Left lobe of liver (tissue), 2 donors: ENCODE results near the gene STAT5A. TPM values are rescaled to one million over a fixed set of nuclear protein-coding genes. Genes with fewer than 3 reads are reported as not detected.
"Not testable (repeated sequence)": the region's sequence is repeated elsewhere in the genome, so short reads cannot be mapped to it uniquely, and the experiment has no call there.

ENCODE experiments used
- ATAC-seq: fragments of 200-7000 bp; cut with Tn5 transposase; one replicate; pipeline ENCODE4 v1.9.1; 2020; ENCODE audit warnings: mild to moderate bottlenecking, moderate library complexity
- DNase-seq: peaks from one replicate; pipeline ENCODE4 v3.0.0-alpha.2; 2020; ENCODE audit warnings: low spot score
- total RNA-seq: library from RNA; stranded (reverse); gene quantifications from one replicate; pipeline ENCODE4 v1.2.1, GENCODE V29; 2021
- donor health status: DM: no; HTN: no; CAD: no; lungs with moderate emphysema.
- donor health status: DM: no; HTN: yes; CAD: no.

Gene STAT5A
- total RNA-seq, 1 donor from 2014 or later = 10.2 TPM

DNA sequence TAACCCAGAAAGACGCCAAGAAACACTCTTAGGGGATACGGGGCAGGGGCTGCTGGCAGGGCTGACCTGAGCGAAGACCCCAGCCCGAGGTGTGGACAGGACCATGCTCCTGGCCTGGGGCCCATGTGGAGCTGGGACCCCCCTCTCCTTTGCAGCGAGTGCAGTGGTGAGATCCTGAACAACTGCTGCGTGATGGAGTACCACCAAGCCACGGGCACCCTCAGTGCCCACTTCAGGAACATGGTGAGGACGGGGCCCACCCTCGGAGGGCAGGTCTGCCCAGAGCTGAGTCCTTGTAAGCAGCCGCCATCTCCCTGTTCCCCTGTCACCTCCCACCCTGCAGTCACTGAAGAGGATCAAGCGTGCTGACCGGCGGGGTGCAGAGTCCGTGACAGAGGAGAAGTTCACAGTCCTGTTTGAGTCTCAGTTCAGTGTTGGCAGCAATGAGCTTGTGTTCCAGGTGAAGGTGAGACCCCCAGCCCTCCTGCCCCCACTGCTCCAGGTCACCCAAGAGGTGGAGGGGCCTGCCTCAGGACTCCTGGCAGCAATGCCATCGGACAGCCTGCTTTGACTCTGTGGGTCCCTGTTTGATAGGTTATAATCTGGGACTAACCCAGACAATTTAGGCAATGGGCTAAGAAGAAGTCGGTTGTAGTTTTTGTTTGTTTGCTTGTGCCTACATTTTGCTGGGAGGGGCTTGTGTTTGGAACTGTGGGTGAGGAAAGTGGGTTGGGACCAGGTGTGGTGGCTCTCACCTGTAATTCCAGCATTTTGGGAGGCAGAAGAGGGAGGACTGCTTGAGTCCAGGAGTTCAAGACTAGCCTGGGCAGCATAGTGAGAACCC is 16.1 kb downstream of the STAT5A start:
- DNase-seq = no peak
- no peak for ATAC-seq

DNA sequence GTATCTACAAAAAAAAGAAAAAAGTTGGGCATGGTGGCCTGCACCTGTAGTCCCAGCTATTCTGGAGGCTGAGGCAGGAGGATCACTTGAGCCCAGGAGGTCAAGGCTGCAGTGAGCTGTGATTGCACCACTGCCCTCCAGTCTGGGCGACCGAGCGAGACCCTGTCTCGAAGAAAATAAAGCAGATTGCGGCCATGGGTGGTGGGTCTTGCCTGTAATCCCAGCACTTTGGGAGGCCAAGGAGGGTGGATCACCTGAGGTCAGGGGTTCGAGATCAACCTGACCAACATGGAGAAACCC is 16.7 kb downstream of the STAT5A start:
- ATAC-seq, DNase-seq: not testable (repeated sequence)

DNA sequence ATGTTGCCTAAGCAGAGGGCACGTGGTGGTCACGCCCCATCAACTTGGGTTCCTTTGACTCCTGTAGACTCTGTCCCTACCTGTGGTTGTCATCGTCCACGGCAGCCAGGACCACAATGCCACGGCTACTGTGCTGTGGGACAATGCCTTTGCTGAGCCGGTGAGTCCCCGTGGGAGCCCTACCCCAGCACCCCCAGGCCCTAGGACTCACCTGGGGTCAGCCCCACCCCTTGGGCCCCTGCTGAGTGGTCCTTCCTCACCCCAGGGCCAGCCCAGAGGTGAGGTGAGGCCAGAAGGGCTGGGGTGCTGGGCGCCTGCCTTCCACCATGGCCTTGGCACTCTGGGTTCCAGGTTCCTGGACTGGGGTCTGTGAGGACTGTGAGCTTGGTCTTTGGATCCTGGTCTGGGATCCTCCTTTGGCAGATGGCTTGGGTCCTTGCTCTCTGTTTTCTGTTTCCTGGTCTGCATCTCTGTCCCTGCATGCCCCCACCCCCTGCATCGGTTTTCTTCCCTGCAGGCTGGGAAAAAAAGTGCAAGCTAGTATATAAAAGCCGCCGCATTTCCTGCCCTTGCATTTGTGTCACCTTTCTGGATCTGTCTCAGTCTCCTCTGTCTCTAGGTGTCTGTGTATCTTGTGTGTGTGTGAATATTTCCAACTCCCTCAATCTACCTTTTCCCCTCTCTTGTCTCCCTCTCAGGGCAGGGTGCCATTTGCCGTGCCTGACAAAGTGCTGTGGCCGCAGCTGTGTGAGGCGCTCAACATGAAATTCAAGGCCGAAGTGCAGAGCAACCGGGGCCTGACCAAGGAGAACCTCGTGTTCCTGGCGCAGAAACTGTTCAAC is 17.5 kb downstream of the STAT5A start:
- ATAC-seq = peak; percentile 30
- DNase-seq = no peak

DNA sequence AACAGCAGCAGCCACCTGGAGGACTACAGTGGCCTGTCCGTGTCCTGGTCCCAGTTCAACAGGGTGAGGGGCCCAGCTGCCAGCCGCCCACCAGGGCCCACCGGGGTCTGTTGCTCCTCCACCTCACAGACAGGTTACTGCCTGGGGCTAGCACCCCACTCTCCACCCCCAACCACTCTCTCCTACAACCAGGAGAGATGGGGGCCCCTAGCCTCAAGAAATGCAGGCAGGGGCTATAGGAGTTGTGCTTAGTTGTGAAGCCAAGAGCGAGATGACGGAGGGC is 18.0 kb downstream of the STAT5A start:
- ATAC-seq (no peak), DNase-seq (no peak)

DNA sequence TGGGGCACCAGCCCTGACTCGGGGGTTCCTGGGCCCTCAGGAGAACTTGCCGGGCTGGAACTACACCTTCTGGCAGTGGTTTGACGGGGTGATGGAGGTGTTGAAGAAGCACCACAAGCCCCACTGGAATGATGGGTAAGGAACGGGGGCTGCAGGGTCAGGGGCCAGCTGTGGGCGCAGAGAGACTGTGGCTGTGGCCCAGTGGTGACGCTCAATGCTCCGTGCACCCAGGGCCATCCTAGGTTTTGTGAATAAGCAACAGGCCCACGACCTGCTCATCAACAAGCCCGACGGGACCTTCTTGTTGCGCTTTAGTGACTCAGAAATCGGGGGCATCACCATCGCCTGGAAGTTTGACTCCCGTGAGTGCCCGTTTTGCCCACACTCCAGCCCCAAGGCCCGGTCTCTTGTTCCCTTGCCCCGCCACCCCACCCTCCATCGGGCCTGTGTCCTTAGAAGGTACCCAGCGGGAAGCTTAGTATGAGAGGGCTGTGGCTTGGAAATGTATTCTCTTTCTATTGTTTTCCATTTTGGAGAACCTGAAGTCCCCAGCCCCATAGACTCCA is 19.1 kb downstream of the STAT5A start:
- ATAC-seq (no peak), DNase-seq (no peak)

DNA sequence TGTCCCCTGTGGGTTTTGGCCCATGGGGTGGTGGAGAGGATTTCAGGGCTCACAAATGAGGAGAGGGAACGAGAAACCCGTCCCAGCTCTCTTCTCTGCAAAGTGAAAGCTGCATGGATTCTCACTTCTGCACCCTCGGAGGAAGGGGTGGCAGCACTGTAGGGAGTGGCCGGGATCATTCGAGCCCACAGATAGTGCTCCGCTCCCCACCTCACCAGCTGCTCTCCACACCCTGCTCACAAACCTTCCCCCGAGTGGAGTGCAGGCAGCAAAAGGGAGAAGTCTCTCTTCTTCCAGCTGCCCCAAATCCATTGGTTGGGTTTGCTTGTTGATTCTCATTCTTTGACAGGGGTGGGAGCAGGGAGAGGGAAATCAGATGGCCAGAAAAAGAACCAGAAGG is 20.1 kb downstream of the STAT5A start:
- DNase-seq (no peak), ATAC-seq (no peak)

DNA sequence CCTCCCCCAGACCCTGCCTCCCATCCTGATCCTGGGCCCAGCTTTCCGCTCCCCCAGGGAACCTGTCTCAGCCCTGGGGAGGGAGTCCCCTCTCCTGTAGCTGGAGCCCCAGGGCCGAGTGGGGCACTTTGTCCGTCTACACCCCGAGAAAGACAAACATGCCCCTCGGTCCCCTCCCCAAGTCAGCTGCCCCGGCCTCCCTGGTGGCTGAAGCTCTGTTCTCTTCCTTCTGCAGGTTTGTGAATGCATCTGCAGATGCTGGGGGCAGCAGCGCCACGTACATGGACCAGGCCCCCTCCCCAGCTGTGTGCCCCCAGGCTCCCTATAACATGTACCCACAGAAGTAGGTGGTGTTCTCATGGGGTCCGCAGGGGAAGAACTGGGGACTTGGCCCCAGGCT is 20.8 kb downstream of the STAT5A start:
- no peak for ATAC-seq
- DNase-seq = no peak

DNA sequence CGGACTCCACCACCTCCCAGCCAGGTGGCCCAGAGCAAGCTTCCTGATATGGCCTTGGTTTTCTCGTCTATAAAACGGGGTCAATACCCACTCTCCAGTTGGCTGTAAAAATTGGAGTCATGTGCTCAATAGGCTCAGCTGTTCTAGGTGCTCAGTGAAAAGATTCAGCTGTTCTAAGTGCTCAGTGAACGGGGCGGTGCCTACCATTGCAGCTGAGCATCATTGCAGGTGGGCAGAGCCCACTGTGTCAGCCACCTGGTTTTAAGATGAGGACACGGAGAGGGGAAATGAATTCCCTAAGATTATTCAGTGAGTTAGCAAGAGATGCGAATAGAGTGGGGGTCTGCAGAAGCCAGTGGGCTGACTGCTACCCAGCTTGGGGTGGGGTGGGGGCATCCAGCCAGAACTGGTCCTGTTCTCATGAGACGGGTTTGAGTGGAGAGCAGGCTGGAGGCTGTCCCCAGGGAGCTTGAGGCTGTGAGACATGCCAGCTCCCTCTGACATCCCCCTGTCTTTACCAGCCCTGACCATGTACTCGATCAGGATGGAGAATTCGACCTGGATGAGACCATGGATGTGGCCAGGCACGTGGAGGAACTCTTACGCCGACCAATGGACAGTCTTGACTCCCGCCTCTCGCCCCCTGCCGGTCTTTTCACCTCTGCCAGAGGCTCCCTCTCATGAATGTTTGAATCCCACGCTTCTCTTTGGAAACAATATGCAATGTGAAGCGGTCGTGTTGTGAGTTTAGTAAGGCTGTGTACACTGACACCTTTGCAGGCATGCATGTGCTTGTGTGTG is 21.9 kb downstream of the STAT5A start:
- DNase-seq = no peak
- ATAC-seq = no peak

DNA sequence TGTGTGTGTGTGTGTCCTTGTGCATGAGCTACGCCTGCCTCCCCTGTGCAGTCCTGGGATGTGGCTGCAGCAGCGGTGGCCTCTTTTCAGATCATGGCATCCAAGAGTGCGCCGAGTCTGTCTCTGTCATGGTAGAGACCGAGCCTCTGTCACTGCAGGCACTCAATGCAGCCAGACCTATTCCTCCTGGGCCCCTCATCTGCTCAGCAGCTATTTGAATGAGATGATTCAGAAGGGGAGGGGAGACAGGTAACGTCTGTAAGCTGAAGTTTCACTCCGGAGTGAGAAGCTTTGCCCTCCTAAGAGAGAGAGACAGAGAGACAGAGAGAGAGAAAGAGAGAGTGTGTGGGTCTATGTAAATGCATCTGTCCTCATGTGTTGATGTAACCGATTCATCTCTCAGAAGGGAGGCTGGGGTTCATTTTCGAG is 22.5 kb downstream of the STAT5A start:
- no peak for ATAC-seq
- no peak for DNase-seq

DNA sequence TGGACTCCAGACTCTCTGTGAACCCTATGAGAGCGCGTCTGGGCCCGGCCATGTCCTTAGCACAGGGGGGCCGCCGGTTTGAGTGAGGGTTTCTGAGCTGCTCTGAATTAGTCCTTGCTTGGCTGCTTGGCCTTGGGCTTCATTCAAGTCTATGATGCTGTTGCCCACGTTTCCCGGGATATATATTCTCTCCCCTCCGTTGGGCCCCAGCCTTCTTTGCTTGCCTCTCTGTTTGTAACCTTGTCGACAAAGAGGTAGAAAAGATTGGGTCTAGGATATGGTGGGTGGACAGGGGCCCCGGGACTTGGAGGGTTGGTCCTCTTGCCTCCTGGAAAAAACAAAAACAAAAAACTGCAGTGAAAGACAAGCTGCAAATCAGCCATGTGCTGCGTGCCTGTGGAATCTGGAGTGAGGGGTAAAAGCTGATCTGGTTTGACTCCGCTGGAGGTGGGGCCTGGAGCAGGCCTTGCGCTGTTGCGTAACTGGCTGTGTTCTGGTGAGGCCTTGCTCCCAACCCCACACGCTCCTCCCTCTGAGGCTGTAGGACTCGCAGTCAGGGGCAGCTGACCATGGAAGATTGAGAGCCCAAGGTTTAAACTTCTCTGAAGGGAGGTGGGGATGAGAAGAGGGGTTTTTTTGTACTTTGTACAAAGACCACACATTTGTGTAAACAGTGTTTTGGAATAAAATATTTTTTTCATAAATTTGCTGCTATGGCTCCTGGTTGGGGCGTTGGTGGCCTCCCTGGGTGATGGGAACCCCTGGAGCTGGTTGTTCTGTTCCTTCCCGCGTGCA is 23.1 kb downstream of the STAT5A start:
- peak; percentile 87 for ATAC-seq
- peak; percentile 93 for DNase-seq

DNA sequence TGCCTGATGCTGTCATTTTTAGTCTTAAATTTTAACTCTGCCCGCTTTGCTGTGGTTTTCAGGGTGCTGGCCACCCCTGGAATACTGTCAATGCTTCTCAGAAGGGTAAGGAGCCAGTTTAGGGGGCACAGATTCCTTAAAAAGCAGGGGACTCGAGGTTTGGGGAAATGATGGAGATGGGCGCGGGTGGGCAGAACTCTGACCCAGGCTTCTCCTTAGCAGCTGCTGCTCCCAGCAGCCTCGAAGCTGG is 23.7 kb downstream of the STAT5A start:
- DNase-seq = no peak
- no peak for ATAC-seq

DNA sequence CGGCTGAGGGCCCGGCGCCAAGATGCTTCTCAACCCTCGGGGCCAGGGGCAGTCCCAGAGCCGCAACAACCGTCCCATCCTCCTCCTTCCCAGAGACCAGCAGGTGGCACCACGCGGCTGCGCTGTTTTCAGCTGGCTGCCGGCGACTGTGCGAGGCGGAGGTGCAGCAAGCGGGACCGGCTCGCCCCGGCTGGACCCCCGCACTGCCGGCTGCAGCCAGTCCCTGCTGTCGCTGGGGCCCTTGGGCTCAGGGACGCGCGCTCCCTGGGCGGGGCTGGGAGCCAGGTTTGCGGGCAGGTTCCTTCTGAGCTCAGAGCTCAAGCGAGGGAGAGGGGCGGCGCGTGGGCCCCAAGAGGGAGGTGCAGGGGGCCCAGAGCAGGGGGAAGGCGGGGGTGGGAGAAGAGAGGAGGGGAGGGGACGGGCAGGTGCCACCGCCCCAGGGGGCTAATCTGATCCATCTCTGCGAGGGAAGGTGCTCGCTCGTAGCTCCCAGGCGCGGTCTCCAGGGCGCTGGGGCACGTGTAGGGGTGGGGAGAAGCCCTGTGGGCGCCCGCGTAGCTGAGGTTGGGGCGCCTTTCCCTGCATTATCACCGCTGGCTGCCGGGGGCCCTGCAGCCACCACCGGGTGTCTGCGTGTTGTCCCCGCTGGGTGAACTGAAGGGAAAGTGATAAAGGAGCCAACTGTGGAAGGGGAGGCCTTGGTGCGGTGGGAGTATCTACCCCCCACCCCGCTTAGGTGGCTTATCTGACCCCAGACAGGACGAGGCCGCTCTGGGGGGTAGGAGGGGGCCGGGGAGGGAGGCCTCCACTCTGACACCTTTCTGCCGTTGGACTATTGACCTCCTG is 24.2 kb downstream of the STAT5A start:
- ATAC-seq (peak; percentile 82), DNase-seq (peak; percentile 88)

DNA sequence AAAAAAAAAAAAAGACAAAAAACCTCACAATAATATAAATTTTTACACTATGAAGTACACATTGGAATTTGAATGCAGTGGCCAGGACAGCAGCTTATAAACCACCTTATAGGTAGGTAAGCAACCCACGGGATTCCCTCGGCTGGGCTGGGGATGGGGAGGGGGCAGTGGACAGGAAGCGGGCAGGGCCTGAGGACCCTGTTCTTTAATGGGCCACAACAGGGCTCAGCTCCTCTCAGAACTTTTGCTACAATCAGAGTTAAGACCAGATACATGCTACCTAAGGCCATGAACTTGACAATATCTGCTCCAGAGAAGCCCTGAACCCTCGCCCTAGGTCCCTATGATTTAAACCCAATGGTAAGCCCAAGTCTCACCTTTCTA is 25.1 kb downstream of the STAT5A start:
- DNase-seq (no peak), ATAC-seq (no peak)

DNA sequence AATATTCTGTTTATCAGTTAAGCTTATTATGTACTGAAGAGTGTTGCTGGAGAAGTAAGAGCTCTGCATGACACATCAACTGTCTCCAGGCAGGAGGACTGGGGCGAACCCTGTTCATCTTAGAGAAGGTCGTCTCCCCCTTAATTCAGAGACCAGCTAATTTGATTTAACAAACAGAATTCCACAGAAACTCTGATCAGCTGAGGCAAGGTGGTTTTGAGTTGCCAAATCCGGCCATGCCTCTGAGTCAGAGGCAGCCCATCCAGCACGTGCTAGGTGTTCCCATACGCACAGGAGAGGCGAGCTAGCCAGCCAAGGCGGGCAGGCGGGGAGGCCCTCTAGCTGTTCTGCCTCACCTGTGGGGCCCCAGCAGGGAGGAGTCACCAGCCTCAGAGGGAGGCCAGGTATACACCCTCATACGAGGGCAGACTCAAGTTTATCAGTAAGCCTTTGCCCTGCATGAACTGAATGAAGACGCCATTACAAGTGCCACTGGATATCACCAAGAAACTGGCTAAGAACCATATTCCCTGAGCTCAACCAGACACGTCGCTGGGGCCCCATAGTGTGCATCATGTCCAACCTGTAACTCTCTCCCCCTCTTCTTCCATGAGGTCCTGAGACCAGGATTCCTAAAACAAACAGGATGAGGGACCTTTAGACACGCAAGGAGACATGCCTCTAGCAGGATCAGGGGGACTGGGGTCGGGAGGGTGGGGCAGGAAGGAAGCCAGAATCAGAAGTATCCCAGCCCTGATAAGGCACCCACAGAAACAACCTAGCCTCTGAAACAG is 25.7 kb downstream of the STAT5A start:
- DNase-seq (no peak), ATAC-seq (no peak)

DNA sequence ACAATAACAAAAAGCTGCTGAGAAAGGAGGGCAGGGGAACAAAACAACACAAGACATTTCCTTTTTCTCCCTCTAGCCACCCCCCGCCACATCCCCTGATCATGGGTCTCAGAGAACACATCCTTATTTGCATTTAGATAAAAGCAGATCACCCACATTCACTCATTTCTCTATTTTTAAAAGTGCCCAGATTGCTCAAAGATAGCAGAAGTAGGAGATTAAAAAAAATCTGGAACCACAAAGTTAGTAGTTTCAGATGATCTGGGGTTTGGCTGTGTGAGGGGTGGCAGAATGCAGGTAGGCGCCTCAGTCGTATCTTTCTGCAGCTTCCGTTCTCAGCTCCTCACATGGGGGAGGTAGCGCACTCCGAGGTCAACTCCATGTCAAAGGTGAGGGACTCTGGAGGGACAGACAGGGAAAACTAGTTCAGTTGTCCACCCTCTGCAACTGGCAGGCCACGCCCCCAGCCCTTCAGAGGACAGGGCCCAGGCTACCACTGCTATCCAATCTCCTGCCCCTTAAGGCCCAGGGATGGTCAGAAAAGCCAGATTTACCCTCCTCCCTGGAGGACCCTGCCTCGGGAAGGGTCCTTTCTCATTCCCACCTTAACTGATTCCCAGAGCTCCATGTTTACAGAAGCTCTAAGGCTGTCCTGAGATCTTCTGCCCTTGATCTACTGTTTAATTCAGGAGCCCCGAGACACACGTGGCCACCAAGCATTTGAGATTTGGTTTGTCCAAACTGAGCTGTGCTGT is 27.3 kb downstream of the STAT5A start:
- DNase-seq = no peak
- ATAC-seq = no peak

DNA sequence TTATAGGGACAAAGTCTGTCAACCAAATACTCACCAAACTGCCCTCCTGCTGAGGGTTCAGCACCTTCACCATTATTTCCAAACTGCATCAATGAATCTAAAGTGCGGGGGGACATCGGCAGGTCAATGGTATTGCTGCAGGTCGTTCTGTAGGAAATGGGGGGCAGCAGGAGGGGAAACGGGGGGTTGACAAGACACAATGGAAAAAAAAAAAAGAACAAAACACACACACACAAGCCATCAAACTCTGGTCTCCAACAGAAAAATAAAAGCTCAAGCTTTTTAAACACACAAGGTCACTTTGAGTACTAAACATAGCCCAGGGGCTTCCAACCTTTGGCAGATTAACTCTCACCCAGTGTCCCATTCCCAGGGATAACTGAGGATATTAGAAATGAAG is 28.5 kb downstream of the STAT5A start:
- ATAC-seq (no peak), DNase-seq (no peak)

DNA sequence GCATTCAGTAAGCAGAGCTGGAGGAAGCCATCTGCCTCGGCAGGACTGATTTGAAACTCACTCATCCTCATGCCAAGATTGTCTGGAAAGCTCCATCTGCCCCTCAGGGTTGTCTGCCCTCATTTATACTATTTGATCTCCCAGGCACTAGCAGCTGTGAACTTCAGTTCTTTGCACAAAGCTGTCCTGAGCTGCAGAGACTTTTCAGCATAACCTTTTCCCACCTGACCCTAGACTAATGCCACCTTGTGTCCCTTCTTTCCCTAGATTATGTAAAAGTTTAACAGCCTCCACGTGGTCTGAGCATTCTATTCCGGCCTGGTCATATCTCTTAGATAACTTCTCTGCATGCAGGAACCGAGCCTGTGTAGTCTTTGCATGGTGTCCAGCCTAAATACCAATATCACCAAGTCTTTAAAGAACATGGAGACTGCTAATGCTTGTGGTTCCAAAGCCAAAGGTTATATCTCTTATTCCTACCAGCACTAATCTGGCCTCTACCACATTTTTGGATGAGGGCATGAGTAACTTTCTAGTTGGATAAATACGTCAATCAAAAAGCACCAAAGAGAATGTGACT is 29.1 kb downstream of the STAT5A start:
- ATAC-seq = peak; percentile 38
- DNase-seq = no peak

DNA sequence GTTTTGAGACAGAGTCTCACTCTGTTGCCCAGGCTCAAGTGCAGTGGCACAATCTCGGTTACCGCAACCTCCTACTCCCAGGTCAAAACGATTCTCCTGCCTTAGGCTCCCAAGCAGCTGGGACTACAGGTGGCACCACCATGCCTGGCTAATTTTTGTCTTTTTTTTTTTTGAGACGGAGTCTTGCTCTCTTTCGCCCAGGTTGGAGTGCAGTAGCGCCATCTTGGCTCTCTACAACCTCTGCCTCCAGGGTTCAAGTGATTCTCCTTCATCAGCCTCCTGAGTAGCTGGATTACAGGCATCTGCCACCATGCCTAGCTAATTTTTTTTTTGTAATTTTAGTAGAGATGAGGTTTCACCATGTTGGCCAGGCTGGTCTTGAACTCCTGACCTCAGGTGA is 29.7 kb downstream of the STAT5A start:
- ATAC-seq = not testable (repeated sequence)

More for the DNA sequence above, 29.7 kb downstream of the STAT5A start:
- not testable (repeated sequence) for DNase-seq
